ENCODE results near the gene CSTPP1.

- no peak for TF ChIP-seq CTCF (IDR thresholded peaks at IDR 0.05)
- TF ChIP-seq EZH2 (IDR thresholded peaks at IDR 0.05; ENCODE audit: borderline replicate concordance, insufficient read depth, low read depth, low read length, poor library complexity, severe bottlenecking): no peak
These were observed 239.3 kb downstream of the CSTPP1 start for GRCh38 chr11:47175746-47176327.
